NCI-H187 treated with DMSO at 0.1 percent for 48 hours (cell line): ENCODE data around the gene ZCWPW1.
"Not testable (repeated sequence)": the region's sequence is repeated elsewhere in the genome, so short reads cannot be mapped to it uniquely, and the experiment has no call there.

Experiments used
- DNase-seq: peaks from one replicate; lab custom pipeline; 2025; lab: John Stamatoyannopoulos, UW

Gene ZCWPW1

DNA sequence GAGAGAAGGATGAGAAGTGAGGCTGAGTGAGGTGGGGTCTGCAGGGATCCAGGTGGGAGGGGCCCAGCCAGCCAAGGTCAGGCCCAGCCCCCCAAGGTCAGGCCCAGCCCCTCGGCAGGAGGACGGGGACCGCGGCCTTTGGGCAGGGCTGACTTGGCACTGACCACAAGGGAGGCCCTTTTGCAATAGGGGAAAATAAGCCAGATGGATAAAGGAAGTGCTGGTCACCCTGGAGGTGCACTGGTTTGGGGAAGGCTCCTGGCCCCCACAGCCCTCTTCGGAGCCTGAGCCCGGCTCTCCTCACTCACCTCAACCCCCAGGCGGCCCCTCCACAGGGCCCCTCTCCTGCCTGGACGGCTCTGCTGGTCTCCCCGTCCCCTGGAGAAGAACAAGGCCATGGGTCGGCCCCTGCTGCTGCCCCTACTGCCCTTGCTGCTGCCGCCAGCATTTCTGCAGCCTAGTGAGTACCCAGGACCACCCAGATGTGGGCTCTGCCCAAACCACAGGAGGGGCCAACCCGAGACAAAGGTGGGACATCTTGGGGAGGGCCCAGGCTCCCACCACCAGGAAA, 55.2 kb downstream of the ZCWPW1 start, which contains the start of gene PILRA:
TSS of gene PILRA (plus strand) at position 227 of the 571 bp plus-strand sequence. CDS start at position 397, 170 bp downstream.
- no peak for DNase-seq

DNA sequence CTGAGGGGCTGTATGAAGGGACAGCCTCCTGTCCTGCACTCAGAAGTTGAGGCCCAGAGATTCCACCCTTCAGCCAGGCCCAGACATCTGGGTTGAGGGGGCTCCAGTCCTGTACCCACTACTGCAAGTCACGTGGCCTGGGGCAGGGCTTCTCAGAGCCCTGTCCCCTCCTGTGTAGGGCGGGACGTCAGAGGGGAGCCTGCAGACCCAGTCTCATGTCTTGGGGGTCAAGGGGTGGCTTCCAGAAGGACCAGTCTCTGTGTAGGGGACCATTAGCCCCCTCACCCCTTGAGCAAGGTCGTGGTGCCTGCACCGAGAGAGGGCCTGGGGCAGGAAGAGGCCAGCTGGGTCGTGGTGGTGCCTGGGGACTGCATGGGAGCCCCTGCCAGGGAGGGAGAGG, 55.8 kb downstream of the ZCWPW1 start:
- DNase-seq = no peak

- DNase-seq = no peak
These were observed 56.2 kb downstream of the ZCWPW1 start for GRCh38 chr7:100372256-100372655.

GRCh38 chr7:100371561-100372171, 56.8 kb downstream of the ZCWPW1 start:
- no peak for DNase-seq

GRCh38 chr7:100370746-100371145, 57.8 kb downstream of the ZCWPW1 start:
- no peak for DNase-seq

DNA sequence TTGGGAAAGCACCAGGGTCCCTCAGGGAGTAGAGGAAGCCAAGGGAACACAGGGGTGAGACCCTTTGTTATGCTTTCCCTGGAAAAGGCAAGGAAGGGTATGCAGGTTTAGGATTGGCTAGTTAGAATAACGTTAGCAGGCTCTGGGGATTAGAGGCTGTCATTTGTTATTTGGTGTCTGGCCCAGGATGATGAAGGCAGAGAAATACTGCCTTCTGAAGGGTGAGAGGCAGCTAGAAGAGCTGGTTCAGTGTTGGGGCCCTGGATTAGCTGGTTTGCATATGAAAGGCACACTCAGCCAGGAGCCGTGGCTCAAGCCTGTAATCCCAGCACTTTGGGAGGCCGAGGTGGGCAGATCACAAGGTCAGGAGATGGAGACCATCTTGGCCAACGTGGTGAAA, 58.2 kb downstream of the ZCWPW1 start:
- DNase-seq = no peak

GRCh38 chr7:100369105-100369504, 59.4 kb downstream of the ZCWPW1 start:
- DNase-seq = no peak

DNA sequence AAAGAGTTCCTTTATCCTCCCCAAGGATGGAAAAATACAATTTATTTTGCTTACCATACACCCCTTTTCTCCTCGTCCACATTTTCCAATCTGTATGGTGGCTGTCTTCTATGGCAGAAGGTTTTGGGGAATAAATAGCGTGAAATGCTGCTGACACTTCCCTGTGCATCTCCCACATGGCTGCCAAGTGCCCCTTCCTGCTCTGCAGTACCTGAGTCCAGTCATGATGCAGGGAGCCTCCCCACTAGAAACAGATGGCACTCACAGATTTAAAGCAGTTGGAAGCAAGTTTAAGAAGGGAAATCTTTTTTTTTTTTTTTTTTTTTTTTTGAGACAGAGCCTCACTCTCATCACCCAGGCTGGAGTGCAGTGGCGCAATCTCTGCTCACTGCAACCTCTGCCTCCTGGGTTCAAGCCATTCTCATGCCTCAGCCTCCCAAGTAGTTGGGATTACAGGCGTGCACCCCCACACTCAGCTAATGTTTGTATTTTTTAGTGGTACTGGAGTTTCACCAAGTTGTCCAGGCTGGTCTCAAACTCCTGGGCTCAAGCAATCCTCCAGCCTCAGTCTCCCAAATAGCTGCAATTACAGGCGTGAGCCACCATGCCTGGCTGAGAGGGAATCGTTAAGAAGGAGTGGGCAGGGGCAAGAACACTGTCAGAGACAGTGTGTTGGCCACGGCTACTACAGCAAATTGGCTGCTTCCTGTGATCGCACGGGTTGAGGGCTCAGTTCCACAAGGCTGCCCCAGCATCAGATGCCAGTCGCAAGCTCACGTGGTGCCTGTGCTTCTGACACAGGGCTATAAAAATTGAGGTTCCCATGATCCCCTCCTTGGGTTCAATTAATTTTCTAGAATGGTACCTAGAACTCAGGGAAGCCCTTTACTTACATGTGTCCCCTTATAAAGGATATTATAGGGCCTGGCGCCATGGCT, 60.6 kb downstream of the ZCWPW1 start:
- no peak for DNase-seq

GRCh38 chr7:100367251-100367620, 61.3 kb downstream of the ZCWPW1 start:
- no peak for DNase-seq

DNA sequence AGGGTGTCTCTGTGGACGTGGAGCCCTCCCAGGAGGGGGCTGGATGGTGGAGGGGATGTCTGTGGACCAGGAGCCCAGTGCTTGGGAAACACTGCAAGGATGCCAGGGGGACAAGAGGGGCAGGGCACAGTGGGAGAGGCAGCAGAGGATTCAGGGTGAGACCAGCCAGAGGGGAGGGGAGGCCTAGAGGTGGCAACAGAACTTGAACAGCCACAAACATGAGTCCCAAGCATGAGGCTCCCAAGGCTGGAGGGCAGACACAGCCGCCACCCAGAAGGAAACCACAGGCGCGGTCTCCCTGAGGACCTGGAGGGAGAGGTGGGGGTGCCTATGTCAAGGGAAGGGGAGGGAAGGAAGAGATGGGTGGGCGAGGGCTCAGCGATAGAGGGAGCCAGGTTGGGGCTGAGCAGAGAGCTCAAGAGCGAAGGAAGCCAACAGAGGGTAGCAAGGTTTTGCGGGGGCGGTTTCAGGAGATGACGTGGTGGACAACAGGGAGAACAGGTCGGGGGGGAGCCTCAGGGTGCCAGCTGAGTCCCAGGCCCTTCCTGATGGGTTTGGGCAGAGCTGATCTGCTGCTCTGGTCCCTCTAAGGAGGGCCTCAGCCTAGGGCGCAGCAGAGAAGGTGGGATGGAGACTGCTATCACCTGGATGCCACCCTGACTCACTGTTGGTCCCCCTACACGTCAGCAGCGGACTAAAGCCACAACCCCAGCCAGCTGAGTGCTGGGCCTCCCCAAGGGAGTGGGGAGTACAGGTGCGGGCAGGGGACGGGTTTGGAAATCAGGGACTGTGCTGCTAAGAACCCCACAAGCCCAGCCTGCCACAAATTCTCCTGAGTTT, 61.9 kb downstream of the ZCWPW1 start:
- DNase-seq = no peak

GRCh38 chr7:100365998-100366367, 62.5 kb downstream of the ZCWPW1 start:
- not testable (repeated sequence) for DNase-seq

GRCh38 chr7:100364480-100364879, 64.0 kb downstream of the ZCWPW1 start:
- no peak for DNase-seq

DNA sequence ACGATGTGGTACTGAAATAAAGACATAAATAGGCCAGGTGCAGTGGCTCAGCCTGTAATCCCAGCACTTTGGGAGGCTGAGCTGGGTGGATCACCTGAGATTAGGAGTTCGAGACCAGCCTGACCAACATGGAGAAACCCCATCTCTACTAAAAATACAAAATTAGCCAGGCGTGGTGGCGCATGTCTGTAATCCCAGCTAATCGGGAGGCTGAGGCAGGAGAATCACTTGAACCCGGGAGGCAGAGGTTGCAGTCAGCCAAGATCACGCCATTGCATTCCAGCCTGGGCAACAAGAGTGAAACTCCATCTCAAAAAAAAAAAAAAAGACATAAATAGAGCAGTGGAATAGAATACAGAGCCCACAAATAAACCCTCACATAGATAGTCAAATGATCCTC, 64.7 kb downstream of the ZCWPW1 start:
- DNase-seq = not testable (repeated sequence)

GRCh38 chr7:100363098-100363497, 65.4 kb downstream of the ZCWPW1 start:
- no peak for DNase-seq

- no peak for DNase-seq
These were observed 68.2 kb downstream of the ZCWPW1 start for GRCh38 chr7:100360135-100360854.

- no peak for DNase-seq
These were observed 69.7 kb downstream of the ZCWPW1 start for GRCh38 chr7:100358857-100359212.

GRCh38 chr7:100358027-100358856, 70.3 kb downstream of the ZCWPW1 start, which contains the start of gene PILRB:
PILRB (plus strand) TSS chr7:100358117; CDS start chr7:100358303, 186 bp downstream.
- DNase-seq = no peak

- no peak for DNase-seq
These were observed 71.4 kb downstream of the ZCWPW1 start for GRCh38 chr7:100357131-100357561.

DNA sequence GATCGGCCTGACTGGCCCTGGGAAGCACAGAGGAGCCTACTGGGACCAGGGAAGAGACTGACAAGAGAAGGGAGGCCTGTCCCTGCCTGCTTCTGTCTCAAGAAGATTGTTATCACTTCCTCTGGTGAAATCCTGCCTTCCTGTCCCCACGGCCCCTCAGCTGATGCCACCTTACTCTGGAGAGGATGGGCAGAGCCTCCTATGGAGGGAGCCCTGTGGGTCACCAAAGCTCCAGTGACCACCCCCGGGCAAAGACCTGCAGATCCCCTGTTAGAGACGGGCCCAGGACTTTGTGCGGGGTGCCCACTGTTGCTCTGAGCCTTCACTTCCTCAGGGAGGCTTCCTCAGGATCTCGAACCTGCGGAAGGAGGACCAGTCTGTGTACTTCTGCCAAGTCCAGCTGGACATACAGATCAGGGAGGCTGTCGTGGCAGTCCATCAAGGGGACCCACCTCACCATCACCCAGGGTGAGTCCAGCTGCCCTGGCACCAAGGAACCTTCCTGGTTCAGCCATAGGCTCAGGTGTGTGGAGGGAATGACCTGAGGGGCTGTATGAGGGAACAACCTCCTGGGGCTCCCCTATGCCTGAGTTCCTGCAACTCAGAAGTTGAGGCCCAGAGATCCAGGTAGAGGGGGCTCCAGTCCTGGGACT, 72.0 kb downstream of the ZCWPW1 start:
- no peak for DNase-seq
